ENCODE data around the gene ROMO1.
A peak's percentile ranks its signal among the peaks of the same experiment; 100 is the strongest.

- TF ChIP-seq CTCF (IDR thresholded peaks at IDR 0.05) (peak in 1 of 3 experiments; percentile 4), POLR2AphosphoS5 (IDR thresholded peaks at IDR 0.05; ENCODE audit: insufficient read depth in 1 of 2, low read depth in 1 of 2) (peak; percentile 67 to 88)
Observed at GRCh38 chr20:35699127-35699956, at the start of gene ROMO1, which contains the start of gene NFS1.

Data from vagina (tissue), 2 donors.